GM19238 (cell line): ENCODE data around the gene TRAPPC1.
A peak's percentile ranks its signal among the peaks of the same experiment; 100 is the strongest.
"Not testable (repeated sequence)": the region's sequence is repeated elsewhere in the genome, so short reads cannot be mapped to it uniquely, and the experiment has no call there.

Experiments
- DNase-seq: peaks from one replicate; pipeline ENCODE4 v3.0.0; 2011; ENCODE audit warnings: low spot score; ENCODE audit not compliant: insufficient read length

The TRAPPC1 gene, protein sequence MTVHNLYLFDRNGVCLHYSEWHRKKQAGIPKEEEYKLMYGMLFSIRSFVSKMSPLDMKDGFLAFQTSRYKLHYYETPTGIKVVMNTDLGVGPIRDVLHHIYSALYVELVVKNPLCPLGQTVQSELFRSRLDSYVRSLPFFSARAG

DNA sequence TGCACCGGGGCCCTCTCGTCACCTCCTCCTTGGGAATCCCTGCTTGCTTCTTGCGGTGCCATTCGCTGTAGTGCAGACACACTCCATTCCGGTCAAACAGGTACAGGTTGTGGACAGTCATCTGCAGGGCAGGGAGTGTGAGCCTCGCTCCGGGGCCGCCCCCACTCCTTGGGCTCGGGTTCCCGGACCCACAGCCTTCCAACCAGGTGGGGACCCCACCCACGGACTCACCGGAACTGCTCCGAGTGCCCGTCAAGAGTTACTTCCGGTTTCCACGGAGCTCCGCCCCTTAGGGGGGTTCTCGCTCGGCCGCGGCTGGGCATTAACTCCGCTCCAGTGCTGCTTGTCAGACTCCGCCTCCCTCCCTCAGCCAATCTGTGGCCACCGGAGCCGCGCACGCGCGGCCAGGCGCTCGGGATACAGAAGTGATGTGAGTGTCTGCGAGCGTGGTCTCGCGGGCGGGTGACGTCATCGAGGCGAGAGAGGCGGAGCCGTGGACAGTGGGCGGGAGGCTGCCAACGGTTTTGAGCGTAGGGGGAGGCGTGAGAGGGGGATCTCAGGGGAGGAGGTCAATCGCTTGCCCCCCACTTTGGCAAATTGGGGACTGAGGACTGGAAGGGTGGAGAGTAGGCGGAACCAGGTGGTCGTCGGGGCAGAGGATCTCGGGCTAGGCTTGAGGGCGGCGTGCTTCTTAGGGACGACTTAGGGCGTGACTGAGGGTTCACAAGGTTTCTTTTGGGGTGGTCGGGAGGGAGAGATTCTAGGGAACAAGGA lies at the start of gene TRAPPC1, which contains the start of gene CNTROB:
Gene TRAPPC1 (minus strand): TSS at position 238 of the 774 bp plus-strand sequence. CDS start 117 bp downstream, at position 121.
Gene CNTROB (plus strand): TSS at position 498 of the 774 bp plus-strand sequence. CDS start 874 bp downstream, outside the sequence.
- peak; percentile 100 for DNase-seq

DNA sequence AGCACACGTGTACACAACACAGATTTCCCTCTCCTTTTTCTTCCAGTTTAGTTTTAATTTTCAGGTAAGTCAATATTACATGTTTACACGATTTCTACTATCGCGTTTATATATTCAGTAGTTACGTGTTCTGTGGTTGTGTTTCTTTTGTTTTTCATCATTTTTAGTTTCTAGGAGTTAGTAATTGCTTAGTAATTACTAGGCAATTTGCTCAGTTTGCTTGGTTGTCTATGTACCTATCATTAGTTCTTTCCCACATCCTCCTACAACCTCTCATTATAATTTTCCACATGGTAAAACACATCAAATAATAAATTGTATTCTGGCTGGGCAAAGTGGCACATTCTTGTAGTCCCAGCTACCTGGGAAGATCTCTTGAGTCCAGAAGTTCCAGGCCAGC lies 46.1 kb upstream of the TRAPPC1 start:
- no peak for DNase-seq

DNA sequence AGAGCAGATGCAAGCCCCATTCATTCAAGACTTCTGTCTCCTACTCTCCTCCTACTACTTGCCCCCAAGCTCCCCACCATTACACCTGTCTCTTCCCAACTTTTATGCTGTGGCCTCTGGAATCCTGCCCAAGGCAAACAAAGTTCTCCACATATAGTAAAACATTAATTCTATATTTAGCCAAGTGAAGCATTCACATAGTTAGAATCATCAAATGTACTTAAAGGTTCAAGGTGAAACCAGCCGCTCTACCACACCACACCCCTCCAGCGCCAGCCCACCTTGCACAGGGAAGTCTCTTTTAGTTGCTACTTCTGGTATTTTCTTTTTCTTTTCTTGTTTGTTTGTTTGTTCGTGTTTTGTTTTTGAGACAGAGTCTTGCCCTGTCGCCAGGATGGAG lies 45.3 kb upstream of the TRAPPC1 start:
- DNase-seq: no peak

DNA sequence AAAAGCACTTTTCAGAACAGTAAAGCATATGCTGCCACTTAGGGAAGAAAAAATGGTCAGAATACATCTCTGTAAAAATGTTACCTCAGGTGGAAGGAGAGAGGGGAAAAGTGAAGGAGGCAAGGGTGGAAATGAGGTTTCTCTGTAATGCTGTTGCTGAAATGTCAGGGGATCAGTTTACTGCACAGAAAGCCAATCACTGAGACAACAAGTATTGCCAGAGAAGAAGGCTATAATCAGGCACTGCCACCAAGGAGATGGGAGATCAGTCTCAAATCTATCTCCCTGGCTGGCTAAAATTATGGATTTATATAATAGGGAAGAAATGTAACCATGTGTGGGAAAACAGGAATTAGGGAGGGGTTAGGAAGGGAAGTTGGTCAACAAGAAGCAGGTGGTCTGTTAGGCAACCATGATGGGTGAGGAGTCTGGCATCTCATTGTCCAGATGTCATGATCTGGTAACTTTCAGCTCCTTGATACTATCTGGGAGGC lies 42.9 kb upstream of the TRAPPC1 start:
- DNase-seq: no peak

DNA sequence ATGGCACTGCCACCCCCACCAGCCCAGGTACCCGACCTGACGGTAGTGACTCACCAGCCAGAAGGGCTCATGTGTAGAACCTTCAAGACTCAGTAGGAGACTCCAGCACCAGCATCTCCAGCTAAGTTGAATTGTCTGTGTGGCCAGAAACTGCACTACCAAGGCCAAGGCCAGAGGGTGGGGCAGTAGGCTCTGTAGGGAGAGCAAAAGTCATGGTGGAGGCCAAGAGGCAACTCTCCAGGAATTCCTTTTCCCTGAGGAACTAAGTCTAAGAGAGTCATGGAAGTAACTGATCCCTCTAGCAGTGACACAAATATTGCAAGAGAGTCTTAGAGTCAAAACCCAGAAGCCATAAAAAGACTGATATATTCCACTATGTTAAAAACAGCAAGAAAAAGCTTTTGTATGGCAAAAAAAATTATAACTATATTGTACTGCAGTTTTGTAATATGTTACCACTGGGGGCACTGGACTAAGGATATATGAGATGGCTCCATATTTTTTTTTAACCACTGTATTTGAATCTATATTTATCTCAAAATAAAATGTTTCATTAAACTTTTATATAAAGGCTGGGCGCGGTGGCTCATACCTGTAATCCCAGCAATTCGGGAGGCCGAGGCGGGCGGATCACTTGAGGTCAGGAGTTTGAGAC lies 40.5 kb upstream of the TRAPPC1 start:
- no peak for DNase-seq

DNA sequence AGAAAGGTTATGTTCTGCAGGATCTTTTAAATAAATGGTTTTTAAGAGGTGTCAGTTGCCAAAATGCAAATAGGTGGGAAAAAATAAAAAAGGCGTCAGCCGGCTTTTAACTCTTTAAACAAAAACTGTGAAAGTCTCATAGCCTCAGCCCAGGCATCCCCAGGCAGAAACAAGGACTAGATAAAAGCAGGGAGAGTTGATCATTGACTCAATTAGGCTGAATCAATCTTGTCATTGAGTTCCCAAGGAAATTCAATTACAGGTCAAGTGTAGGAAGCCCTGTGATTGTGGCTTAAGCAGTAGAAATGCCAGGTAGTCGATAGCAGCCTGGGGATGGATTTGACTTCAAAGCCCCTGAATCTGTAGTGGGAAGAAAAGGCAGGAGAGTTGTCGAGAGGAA lies 39.9 kb upstream of the TRAPPC1 start:
- no peak for DNase-seq

DNA sequence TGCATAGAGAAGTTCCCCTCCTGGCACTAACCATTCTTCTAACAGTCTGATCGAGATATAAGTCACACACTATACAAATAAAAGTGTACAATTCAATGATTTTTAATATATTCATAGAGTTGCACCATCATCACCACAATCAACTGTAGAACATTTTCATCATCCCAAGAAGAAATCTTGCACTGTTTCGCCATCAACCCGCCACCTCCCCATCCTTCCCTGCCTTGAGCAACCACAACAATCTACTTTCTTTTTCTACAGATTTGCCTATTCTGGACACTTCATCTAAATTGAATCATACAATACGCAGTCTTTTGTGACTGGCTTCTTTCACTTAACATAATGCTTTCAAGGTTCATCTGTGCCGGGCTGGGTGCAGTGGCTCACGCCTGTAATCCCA lies 37.7 kb upstream of the TRAPPC1 start:
- DNase-seq: no peak

DNA sequence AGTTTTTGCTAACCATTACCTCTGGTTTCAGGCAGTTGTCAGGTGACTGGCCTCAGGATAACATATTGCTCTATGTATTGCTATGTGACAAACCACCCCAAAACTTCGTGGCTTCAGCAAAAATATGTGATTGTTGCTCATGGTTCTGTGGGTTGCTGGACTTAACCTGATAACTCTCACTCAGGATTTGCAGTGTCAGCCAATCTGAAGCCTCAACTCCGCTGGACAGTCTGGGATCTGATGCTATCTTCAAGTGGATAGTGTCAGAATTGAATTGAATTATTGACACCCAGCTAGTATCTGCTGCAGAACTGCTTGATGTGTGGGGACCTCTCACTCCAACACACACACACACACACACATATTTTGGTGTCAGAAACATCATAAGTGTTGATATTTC lies 36.0 kb upstream of the TRAPPC1 start:
- DNase-seq: no peak

DNA sequence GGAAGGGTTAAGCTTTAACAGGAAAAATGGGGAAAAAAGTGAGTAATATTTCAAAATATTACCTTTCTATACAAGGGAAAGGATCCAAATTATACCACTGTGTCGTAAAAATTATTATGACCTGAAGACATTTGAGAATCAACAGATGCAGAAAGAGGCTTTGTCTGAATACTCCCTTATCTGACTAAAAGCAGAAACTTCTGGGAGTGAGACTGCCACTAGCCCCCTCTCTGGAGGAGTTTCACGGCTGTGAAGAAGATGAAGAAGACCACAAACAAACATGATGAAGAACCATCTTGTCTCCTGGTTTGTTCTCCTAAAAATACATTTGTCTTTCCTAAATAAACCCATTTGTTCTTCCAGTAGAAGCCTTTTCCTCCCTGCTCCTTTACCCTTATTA lies 29.7 kb upstream of the TRAPPC1 start:
- DNase-seq: no peak

DNA sequence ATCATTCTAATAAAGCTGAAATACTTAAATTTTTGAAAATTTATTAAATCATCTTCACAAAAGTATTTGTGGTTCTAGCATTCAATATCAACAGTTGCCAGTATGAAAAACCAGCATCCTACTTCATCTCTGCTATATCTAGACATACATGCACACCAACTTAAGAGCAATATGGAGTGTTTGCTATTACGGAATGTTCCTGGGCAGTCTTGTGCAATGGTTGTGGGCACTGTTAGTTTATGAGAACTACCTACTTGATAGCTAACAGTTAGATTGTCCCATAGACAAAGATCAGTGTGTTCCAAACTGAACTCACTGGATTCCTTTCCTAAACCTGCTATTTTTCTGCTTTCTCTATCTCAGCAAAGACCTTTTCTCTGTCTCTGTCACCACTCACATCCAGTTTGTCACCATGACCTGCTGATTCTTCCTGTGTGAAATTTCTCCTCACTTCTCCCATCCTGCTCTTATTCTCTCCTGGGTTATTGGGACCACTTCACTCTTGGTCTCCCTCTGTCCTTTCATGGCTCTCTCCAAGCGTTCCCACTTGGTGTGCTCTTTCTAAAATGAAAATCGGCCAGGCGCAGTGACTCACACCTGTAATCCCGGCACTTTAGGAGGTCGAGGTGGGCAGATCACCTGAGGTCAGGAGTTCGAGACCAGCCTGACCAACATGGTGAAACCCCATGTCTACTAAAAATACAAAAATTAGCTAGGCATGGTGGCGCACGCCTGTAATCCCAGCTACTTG lies 27.9 kb upstream of the TRAPPC1 start:
- no peak for DNase-seq

DNA sequence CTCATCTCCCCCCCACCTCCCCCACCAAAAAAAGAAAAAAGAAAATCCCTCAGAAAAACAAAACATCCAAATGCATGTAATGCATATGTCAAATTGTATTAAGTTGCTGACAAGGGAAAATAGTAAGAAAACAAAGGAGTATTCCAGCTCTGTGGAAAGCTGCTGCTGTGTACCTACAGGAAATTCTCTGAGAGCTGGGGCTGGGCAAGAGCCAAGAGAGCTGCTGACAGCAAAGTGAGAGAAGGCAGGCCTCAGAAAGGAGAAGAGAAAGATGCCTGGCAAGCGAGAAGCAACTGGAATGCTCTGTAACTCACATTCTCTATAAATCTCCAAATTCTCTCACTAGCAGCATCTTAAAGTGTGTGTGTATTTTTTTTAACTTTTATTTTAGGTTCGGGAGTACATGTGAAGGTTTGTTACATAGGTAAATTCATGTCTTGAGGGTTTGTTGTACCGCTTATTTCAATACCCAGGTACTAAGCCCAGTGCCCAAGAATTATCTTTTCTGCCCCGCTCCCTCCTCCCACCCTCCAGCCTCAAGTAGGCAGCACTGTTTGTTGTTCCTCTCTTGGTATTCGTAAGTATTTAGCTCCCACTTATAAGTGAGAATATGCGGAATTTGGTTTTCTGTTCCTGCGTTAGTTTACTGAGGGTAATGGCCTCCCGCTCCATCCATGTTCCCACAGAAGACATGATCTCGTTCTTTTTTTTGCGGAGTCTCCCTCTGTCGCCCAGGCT lies 24.7 kb upstream of the TRAPPC1 start:
- no peak for DNase-seq

DNA sequence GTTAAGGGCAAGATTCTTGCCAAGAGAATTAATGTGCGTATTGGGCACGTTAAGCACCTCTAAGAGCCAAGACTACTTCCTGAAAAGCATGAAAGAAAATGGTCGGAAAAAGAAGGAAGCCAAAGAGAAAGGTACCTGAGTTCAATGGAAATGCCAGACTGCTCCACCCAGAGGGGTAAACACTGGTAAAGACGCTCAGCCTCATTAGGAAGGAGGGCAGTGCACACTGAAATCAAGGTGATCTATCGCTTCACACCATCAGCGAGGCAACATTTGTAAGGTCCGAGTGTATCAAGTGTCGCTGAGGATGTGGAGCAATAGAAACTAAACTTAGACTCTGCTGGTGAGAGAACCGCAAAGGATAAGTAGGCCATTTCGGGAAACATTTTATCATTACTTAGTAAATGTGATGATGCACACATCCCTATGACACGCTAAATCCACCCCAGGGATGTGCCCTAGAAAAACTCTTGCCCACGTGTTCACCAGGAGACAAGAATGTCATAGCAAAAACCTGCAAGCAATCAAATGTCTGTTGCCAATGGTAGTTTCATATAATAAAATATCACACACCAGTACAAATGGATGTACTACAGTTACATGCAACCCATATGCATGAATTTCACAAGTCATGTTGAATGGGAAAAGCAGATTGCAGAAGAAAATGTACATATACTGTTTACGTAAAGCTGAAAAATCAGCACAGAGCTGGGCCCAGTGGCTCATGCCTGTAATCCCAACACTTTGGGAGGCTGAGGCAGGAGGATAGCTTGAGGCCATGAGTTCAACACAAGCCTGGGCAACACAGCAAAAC lies 23.9 kb upstream of the TRAPPC1 start:
- no peak for DNase-seq

DNA sequence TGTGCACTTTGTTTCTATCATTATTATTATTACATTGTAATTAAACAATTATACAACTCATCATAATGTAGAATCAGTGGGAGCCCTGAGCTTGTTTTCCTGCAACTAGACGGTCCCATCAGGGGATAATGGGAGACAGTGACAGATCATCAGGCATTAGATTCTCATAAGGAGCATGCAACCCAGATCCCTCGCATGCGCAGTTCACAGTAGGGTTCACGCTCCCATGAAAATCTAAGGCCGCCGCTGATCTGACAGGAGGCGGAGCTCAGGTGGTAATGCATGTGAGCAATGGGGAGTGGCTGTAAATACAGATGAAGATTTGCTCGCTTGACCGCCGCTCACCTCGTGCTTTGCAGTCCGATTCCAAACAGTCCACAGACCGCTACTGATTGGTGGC lies 21.5 kb upstream of the TRAPPC1 start:
- not testable (repeated sequence) for DNase-seq

DNA sequence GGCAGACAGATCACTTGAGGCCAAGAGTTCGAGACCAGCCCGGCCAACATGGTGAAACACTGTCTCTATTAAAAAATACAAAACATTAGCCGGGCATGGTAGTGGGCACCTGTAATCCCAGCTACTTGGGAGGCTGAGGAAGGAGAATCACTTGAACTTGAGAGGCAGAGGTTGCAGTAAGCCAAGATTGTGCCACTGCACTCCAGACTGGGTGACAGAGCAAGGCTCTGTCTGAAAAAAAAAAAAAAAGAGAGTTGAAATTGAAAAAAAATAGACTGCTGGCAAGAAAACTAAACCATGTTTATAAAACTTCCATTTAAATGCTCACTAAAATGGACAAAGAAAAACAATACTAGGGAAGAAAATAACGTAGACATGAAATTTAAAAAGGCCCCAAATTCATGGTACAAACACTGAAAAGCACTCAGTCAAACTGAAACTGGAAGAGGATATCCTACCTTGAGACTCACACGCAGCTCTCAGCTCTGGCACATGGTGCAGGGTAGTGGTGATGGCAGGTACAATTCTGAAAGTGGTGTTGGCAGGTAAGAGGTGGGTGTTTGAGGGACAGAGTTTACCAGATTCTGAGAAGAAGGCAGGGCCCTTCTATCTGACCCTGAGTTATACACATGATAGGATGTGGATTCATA lies 19.5 kb upstream of the TRAPPC1 start:
- peak; percentile 46 for DNase-seq

DNA sequence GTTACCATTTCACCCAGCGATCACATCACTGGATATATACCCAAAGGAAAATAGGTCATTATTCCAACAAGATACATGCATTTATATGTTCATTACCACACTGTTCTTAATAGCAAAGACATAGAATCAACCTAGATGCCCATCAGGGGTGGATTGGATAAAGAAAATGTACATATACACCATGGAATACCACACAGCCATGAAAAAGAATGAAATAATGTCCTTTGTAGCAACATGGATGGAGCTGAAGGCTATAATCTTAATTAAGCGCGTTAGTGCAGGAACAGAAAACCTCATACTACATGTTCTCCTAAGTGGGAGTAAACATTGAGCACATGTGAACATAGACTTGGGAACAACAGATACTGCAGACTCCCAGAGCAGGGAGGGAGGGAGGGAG lies 18.8 kb upstream of the TRAPPC1 start:
- no peak for DNase-seq

DNA sequence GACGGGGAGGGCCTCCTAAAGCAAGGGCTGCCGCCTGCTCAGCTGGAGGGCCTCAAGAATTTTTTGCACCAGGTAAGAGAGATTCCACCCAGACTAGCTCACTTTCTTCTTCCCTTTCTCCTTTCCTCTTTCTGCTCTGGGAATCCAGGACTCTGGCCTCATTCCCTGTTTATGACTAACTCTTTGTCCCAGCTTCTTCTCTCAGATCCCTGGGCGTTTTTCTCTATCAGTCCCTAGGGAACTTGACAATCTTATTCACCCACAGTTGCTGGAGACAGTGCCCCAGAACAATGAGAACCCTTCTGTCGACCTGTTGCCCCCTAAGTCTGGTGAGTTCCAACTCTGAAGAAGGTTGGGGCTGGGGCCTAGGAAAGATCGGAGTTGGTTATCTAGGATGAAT lies 15.9 kb upstream of the TRAPPC1 start:
- DNase-seq: no peak

DNA sequence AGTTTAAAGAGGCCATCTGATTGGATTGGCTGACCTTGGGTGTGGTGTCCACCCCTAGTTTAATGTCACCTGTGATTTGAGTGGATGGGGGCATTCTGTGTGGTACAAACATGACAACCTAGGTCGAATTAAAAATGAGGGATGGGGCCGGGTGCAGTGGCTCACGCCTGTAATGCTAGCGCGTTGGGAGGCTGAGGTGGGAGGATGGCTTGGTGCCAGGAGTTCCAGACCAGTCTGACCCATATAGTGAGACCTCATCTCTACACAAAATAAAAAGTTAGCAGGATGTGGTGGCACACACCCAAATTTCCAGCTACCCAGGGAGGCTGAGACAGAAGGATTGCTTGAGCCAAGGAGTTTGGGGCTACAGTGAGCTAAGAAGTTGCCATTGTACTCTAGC lies 14.7 kb upstream of the TRAPPC1 start:
- no peak for DNase-seq

DNA sequence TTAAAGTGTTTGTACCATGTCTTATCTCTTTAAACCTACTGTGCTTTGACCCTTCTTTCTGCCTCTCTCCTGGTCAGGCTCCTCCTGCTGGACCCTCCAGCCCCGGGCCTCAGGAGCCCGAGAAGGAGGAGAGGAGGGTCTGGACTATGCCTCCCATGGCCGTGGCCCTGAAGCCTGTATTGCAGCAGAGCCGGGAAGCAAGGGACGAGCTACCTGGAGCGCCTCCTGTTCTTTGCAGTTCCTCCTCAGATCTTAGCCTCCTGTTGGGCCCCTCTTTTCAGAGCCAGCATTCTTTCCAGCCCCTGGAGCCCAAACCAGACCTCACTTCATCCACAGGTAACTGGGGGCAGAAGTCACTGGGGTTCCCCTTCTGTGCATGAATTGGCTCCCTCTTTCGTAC lies 13.9 kb upstream of the TRAPPC1 start:
- no peak for DNase-seq

DNA sequence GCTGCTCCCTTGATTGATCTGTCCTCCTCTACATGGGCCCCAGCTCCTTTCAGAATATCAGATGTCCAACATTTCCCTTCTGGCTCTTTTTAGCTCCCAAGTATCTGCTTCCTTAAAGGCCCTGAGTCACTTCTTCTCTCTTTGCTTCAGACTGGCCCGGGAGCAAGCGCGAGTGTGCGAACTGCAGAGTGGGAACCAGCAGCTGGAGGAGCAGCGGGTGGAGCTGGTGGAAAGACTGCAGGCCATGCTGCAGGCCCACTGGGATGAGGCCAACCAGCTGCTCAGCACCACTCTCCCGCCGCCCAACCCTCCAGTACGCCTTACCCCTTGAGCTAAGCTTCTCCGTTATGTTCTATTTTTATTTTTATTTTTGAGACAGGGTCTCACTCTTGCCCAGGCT lies 12.6 kb upstream of the TRAPPC1 start:
- DNase-seq: no peak

DNA sequence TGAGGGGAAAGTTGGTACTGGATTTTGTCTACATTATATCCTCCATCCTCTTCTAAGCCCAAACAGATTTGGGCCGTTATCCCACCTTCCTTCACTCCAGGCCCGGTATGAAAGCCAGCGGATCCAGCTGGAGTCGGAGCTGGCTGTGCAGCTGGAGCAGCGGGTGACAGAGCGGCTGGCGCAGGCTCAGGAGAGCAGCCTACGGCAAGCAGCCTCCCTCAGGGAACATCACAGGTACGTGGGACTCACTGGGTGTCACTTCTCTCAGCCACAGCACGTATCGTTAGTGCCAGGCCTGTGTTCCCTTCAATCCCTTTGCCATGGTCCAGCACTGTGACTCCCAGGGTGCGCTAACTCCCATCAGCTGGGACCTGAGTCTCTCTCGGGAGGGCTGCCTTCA lies 11.5 kb upstream of the TRAPPC1 start:
- no peak for DNase-seq
